ENCODE measurements around the gene CD9. TPM values are rescaled to one million over a fixed set of nuclear protein-coding genes. Genes with fewer than 3 reads are reported as not detected.
A peak's percentile ranks its signal among the peaks of the same experiment; 100 is the strongest.
"Not testable (repeated sequence)": the region's sequence is repeated elsewhere in the genome, so short reads cannot be mapped to it uniquely, and the experiment has no call there.

CD9 gene
- total RNA-seq, 1 donor, result 70.0 TPM

DNA sequence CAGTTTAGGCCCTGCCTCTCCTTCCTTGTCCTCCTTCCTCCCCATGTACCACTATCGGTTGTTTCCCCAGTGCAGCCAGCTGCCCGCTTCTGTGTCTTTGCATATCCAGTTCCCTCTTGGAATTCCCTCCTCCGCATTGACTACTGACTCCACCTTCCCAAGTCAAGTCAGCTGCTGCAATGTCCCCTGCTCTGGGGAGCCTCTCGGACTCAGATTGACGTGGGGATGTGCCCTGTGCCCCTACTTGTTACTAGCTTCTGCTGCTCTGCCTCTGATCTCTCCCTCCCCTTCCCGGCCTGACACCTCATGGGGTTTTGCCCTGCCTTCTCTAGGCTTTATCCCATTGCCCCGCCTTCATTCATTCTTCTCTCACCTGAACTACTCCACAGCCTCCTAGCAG is 2.1 kb upstream of the CD9 start:
- no peak for DNase-seq (ENCODE audit: low read depth in 2 of 3, low spot score in 2 of 3)

DNA sequence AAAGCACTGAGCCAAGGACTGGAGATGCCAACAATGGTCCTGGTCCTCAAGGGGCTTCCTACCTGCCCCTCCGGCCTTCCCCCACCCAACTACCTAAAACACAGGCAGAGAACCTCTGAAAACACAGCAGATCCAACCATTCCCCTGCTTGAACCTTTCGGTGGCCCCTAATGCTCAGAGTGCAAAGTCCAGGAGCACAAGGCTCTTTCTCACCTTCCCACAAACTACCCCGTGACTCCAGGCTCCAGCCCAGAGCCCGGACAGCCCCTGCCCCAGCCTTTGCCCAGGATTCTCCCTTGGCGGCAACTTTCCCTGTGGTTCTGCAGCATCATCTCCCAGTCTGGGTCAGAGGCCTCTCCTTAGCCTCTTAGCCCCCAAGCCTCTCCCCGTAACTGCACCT is 1.6 kb upstream of the CD9 start:
- no peak for DNase-seq (ENCODE audit: low read depth in 2 of 3, low spot score in 2 of 3)

DNA sequence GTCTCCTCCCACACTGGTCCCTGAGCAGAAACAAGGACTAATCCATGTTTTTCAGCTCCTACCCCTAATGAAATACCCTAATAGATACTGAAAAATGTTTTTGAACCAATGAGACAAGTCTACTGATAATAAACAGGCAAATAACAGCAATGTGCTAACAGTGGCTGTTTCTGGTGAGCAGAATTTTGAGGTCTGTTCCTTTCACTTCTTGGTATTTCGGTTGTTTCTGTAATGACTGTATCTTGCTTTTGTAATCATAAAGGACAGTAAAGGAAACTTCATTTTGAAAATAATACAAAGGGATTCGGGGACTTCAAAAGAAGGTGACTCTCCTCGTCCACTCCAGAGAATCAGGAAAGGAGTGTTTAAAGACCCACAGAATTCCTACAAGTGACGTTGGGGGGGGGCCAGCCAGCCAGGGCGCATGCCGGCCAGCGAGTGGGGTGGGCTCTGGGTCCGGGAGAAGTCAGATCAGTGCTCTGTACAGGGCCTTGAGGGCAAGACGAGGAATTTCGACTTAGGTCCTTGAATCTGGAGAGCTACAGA is 1.1 kb upstream of the CD9 start:
- no peak for DNase-seq (ENCODE audit: low read depth in 2 of 3, low spot score in 2 of 3)

DNA sequence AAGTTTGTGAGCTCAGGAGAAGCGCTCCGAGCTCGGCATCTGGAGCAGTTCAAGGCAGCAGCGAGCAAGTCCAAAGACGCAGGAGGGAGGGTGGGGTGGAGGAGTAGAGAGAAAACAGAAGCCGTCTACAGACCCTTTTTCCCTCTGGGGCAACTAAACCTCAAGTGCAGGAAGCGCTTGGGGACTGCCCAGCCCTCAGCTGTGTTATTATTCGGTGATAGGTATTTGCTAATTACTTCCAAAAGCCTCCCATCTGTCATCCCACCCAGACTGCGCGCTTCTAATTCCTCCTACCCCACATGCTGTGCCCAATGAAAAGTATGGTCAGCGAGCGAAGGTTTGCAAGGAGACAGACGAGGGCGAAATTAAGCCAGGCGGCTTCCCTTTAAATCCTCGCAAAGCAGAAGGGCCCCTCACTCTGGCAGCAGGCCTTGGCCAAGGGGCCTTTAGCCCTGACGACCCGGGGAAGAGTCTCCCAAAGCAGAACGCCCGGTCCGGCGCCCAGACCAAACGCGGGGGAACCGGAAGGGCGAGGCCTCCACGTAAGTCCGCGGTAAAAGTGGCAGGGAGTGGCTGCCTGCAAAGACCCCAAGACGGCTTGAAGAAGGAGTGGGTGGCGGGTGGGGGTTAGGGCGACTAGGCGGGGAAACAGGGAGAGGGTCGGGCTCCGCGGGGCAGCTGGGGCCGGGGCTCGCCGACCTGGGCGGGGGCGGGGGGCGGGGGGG is 507 bp upstream of the CD9 start:
- DNase-seq (ENCODE audit: low read depth in 2 of 3, low spot score in 2 of 3), result peak in 2 of 3 donors; percentile 49 to 50

DNA sequence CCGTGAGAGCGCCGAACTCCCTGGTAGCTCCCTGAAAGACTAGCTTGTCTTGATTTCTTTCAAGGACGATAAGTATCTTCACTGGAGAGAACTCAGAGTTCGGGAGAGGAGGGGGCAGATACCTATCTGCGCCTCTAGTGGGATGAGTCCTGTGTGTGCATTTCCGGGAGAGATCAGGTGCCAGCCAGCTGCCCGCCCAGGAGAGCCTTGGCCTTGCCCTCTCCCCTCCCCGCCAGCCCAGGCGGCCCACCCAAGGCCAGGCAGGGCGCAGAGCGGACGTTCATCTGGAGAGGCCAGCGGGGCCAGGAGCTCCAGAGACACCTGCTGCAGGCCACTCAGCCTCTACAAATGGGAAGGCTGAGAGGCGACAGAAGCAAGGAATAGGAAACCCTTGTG is 1.0 kb downstream of the CD9 start:
- no peak for DNase-seq (ENCODE audit: low read depth in 2 of 3, low spot score in 2 of 3)

DNA sequence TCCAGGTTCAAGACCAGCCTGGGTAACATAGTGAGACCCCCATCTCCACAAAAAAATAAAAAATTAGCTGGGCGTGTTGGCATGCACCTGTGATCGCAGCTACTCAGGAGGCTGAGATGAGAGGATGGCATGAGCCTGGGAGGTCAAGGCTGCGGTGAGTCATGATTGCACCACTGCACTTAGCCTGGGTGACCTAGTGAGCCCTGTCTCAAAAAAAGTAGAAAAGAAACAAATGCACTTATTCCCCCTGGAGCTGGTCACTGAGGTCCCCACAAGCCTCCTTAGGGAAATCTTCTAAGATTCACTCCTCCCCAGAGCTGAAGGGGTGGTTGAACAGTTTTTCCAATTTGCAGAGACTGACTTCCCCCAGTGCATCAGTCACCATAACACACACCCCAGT is 1.6 kb downstream of the CD9 start:
- no peak for DNase-seq (ENCODE audit: low read depth in 2 of 3, low spot score in 2 of 3)

DNA sequence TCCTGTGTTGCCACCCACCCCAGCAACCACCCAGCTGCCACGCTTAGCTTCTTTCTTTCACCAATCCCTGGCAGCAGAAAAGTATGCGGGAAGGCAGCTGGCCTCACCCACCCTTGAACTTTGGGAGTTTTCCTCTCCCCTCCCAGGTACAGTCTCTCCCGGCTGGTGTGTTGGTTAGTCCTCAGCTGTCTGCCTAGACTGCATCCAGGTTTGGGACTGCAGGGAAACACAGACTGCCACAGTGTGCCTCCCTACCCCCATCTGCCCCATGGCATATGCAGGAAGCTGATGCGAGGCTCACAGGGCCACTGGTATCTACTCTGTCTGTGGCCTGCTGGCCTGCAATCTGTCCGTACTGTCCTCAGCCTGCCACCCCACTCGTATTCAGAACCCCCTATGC is 2.1 kb downstream of the CD9 start:
- DNase-seq (ENCODE audit: low read depth in 2 of 3, low spot score in 2 of 3), result no peak

DNA sequence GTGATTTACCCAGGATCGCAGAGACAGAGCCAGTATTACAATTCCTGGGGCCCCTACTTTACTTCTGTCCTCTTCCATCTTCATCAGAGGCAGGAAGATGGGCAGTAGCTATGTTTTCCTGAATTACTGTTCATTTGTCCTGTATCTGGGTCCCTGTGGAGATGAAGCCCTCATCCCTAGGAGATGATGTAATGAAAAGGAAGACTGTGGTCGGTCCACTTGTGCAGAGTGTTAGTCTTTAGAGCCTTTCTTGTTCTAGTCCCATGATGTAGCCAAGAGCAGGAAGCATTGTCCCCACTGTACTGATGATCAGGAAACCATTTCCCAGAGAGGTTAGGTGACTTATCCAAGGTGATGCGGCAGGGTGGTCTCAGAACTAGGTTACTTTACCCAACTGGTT is 2.6 kb downstream of the CD9 start:
- DNase-seq (ENCODE audit: low read depth in 2 of 3, low spot score in 2 of 3), result no peak

DNA sequence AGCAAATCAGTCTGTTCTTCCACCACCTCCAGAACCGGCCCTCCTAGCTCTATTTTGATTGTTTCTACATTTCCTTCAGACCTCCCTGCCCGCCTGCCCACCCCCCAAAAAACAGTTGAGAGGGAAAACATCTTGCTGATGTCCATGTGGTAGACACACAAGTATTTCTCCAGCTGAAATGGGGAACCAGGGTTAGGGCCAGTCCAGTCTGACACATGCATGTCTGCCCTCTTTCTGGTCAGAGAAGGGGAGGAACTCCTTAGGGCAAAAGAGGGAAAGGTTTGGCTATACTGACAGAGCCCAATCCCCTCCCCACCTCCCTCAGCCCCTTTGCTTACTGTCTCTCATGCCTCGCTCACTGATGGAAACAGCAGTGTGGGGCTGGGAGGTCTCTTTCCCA is 3.4 kb downstream of the CD9 start:
- DNase-seq (ENCODE audit: low read depth in 2 of 3, low spot score in 2 of 3), result no peak

DNA sequence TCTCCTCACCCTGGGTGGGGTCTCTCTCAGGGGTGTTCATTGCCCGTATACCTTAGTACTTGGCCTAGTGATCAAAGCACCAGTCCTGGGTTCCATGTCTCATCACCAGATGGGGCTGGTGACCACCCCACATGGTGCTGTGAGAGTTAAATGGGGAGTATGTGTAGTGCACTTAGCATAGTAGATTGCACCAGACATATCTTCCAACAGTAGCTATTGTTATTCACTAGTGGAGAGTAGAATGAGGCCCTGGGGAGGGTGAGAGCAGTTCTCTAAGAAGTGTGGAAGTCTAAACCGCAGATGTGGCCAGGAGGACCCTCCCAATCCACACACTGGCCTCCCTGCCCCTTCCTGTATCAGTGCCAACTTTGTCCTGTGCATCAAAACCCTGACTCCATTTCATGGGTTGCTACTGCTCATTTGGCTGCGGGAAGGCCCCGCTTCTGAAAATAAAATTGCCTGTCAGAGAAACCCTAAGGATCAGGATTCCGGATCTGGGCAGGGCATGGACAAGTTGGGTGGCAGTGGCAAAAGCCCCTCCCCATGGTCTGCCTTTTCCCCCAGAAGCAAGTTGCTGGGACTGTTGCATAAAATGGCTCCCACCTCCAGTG is 4.4 kb downstream of the CD9 start:
- no peak for DNase-seq (ENCODE audit: low read depth in 2 of 3, low spot score in 2 of 3)

DNA sequence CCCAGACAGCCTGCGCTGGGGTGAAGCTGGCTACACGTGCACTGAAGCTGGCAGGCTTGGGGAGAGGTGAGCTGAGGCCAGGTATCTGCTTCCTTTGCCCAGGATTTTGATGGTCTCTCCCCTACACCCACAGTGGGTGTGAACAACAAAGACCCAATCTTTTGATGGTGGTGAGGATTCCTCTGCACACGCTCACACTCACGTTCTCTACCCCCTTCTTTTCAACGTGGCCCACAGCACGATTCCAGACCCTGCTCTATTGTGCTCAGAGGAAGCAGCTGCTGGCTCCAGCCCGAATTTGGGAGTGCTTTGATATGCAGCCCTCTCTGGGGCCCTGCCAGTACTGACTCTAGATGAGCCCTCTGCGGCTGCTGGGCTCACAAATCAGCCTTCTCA is 4.9 kb downstream of the CD9 start:
- DNase-seq (ENCODE audit: low read depth in 2 of 3, low spot score in 2 of 3), result peak in 1 of 3 donors; percentile 49

DNA sequence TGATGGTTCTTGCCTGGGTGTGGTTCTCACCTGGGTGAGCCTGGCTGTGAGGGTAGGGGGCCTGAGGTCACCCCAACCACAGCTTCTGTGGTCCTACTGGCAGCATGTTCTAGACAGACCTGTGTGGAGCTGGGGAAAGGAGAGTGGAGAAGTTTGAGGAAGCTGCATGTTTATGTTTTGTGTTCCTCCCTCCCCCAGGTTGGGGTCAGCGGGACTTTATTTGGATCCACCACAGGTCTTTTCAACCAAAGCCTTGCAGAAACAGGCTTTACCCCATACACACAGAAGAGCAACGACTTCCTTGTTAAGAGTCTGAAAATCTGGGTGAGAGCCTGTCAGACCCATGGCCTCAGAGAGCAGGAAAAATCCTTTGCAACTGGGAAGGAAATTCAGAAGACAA is 5.6 kb downstream of the CD9 start:
- no peak for DNase-seq (ENCODE audit: low read depth in 2 of 3, low spot score in 2 of 3)

DNA sequence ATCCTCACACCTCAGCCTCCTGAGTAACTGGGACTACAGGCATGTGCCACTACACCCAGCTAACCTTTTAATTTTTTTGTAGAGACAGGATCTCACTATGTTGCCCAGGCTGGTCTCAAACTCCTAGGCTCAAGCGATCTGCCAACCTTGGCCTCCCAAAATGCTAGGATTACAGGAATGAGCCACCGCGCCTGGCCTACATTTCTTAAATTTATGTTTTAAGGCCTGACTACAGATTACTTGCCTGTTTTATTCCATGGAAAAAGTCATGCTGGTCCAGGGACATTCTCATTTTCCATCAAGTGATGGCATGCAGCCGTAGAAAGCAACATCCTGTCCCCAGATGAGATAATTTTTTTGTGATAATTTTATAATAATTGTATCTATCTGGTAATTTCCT is 6.1 kb downstream of the CD9 start:
- no peak for DNase-seq (ENCODE audit: low read depth in 2 of 3, low spot score in 2 of 3)

DNA sequence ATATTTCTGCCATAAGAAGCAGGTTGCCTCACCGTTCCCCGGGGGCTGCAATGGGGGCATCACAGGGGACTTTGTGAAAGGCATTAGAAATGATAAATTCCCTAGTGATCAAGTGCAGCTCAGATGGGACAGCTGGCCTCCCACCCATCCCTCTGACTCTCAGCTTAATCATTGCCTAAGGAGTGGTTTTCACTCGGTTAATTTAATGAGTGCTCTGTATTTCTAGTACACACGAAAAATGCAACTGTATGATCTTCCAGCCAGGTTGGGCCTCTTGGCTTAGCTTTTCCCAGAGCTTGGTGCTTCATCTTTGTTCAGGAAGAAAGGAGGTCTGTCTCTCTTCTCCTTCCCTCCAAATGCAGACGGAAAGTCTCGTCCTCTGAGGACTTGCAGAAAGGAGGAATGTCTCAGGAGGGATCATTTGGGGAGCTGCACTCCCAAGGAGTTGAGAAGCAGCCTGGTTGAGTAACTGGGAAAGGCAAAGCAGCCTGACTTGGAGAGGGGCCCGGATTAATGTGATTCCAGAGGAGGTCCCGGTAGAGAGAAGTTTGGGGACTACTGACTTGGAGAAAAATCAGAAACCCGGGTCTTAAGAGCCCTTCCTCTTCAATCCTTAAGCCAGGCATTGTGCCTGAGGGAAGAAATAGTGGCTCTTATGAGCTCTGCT is 7.2 kb downstream of the CD9 start:
- no peak for DNase-seq (ENCODE audit: low read depth in 2 of 3, low spot score in 2 of 3)

DNA sequence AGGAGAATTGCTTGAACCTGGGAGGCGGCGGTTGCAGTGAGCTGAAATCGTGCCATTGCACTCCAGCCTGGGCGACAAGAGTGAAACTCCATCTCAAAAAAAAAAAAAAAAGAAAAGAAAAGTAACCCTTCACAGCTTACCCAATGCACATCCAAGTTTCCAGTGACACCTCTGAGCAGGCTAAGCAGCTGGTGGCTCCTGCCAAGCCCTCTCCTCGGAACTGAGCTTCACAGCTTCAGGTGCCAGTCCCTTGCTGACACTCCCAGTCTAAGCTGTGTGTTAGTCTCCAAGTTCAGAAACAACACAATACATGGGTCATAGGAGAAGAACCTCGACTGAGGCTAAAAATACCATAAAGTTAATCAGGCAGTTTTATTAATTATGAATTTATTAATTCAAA is 7.9 kb downstream of the CD9 start:
- no peak for DNase-seq (ENCODE audit: low read depth in 2 of 3, low spot score in 2 of 3)

DNA sequence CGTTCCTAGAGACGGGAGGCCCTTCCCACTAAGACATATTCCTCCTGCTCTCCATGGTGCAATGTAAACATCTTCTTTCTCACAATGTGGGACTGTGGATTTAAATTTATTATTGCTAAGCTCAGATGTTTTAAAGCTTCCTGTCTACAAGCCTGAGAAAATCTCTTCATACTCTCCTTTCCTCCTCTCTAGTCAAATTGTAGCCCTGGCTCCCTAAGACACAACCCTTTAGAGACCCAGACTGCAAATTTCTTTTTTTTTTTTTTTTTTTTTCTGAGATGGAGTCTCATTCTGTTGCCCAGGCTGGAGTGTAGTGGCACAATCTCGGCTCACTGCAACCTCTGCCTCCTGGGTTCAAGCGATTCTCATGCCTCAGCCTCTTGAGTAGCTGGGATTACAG is 9.2 kb downstream of the CD9 start:
- DNase-seq (ENCODE audit: low read depth in 2 of 3, low spot score in 2 of 3), result not testable (repeated sequence)

DNA sequence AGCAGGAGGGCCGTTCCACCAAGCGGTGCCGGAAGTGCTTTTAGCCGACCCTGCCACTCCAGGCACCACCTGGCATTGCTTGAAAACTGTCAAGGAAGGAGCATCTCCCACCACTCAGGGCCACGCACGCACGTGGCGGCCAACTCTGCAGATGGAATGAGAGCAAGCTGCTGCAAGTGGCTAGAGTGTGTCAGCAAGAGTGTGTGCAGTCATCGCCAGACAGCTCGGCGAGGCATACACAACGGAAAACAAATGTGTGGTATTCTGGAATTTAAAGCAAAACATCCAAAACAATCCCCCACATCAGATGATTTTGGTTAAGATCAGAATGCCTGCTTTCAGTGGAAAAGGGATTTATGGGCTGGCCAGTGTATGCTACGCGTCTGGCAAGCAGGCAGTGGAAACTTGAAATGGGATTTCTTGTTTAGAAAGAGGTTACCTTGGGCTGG is 11.2 kb downstream of the CD9 start:
- DNase-seq (ENCODE audit: low read depth in 2 of 3, low spot score in 2 of 3), result no peak

DNA sequence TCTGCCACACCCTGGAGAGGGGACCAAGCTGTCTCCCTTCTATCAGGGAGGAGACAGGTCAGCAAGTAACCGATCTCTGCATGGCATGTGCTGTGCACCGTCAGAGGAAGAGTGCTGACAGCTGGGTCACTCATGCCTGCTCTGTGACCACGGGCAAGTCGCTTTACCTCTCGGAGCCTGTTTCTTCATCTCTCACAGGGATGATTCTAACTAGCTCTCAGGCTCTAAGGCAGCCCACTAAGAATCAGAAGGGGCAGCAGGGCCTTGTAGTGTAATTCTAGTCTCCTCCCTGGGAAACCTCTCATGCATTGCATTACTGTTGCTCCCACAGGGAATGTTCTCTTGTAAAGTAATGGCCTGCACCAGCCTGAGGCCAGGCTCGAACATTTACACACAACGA is 11.9 kb downstream of the CD9 start:
- no peak for DNase-seq (ENCODE audit: low read depth in 2 of 3, low spot score in 2 of 3)

DNA sequence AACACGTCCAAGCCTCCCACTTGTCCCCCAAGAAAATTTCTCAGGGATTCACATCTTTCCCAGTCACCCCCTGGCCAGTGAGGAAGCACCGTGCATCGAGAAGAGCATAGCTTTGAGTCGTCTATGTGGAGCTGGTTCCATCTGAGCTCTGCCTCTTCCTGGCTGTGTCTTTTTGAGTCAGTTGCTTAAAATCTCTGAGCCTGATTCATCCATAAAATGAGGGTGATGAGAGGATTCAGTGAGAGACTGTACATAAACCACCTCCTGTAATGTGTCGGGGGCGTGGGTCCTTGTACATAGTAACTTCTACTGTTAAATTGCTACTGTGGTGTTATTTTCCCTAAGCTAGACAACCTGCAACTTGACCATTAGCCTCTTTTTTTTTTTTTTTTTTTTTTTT is 13.8 kb downstream of the CD9 start:
- no peak for DNase-seq (ENCODE audit: low read depth in 2 of 3, low spot score in 2 of 3)

DNA sequence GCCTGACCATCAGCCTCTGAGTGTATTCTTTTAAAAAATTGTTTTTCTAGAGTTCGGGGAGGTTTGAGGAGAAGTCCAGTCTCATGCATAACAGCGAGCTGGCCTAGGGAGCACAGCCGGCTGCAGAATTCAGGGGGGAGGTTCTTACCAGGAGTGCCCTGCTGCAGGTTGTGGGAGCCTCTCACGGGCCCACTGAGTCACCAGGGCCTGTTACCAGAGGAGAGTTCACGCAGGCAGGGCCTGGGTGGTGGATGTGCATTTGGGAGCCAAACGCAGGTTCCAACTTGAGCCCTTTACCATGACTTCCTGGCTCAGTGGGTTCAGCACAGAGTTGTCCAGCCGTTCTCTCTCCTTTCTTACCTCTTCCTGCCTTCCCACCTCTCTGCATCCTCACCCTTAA is 14.4 kb downstream of the CD9 start:
- no peak for DNase-seq (ENCODE audit: low read depth in 2 of 3, low spot score in 2 of 3)

DNA sequence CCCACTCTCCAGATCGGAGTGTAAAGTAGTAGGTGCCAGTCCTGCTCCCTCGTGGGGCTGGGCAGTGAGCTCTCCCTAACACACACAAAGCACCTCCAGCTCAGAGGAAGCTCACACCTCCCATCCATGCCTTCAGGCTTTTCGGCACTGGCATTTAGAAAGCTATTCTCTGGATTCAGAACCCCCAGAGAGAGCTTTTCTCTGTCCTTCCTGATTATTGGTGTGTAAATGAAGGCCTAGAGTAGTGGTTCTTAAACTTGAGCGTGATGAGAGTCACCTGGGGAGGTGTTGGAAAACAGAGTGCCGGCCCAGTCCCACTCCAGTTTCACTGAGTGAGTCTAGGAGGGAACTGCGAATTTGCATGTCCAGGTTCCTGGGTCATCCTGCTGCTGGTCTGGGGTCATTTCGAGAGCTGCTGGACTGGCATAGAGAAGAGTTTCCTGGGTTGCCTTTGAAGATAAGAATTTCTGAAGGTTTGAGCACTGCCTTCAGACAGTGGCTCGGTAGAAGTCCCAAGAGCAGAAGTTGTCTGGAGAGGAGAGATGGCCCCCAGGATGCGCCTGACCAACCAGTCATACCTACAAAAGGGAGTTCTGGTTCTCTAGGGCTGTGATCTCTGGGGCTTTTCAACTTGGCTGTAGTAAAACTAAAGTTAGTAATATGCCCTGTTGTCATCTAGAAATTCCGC is 15.1 kb downstream of the CD9 start:
- DNase-seq (ENCODE audit: low read depth in 2 of 3, low spot score in 2 of 3), result no peak

All from hematopoietic multipotent progenitor cell (in vitro differentiated cells).